HG03064 (cell line): ENCODE measurements around the gene ART1.

Experiments
- ATAC-seq: cut with Tn5 transposase; IDR thresholded peaks from one replicate; pipeline ENCODE4 v1.9.1; 2021; ENCODE audit warnings: low read depth; ENCODE audit not compliant: unreplicated experiment

The ART1 gene

GRCh38 chr11:3664032-3664630 is 19.2 kb downstream of the ART1 start:
- ATAC-seq = no peak

- ATAC-seq = no peak
Observed at GRCh38 chr11:3665336-3666022, 20.6 kb downstream of the ART1 start.

GRCh38 chr11:3666023-3666530 is 21.1 kb downstream of the ART1 start:
- no peak for ATAC-seq

GRCh38 chr11:3667149-3668035 is 22.5 kb downstream of the ART1 start:
- no peak for ATAC-seq

- no peak for ATAC-seq
Observed at GRCh38 chr11:3669128-3669527, 24.2 kb downstream of the ART1 start.

- no peak for ATAC-seq
Observed at GRCh38 chr11:3669742-3670183, 24.8 kb downstream of the ART1 start.

GRCh38 chr11:3671334-3672254 is 26.7 kb downstream of the ART1 start, which contains the start of gene CHRNA10:
TSS of gene CHRNA10 (minus strand) at chr11:3671384. CDS start at chr11:3671312, 72 bp downstream.
- ATAC-seq = no peak

- ATAC-seq = no peak
Observed at GRCh38 chr11:3674189-3674588, 29.3 kb downstream of the ART1 start.

- no peak for ATAC-seq
Observed at GRCh38 chr11:3675971-3676370, 31.0 kb downstream of the ART1 start.

GRCh38 chr11:3679077-3679476 is 34.1 kb downstream of the ART1 start:
- no peak for ATAC-seq

GRCh38 chr11:3683039-3683438 is 38.1 kb downstream of the ART1 start:
- no peak for ATAC-seq

GRCh38 chr11:3684129-3684818 is 39.3 kb downstream of the ART1 start:
- no peak for ATAC-seq

GRCh38 chr11:3684819-3685172 is 39.9 kb downstream of the ART1 start:
- no peak for ATAC-seq

- ATAC-seq = no peak
Observed at GRCh38 chr11:3685923-3686322, 41.0 kb downstream of the ART1 start.

- ATAC-seq = no peak
Observed at GRCh38 chr11:3686751-3687150, 41.8 kb downstream of the ART1 start.

GRCh38 chr11:3700410-3700809 is 55.5 kb downstream of the ART1 start:
- no peak for ATAC-seq

GRCh38 chr11:3700910-3701309 is 56.0 kb downstream of the ART1 start:
- ATAC-seq = no peak

GRCh38 chr11:3703383-3703782 is 58.5 kb downstream of the ART1 start:
- no peak for ATAC-seq

GRCh38 chr11:3707176-3707575 is 62.2 kb downstream of the ART1 start:
- ATAC-seq = no peak

GRCh38 chr11:3709977-3710376 is 65.0 kb downstream of the ART1 start:
- no peak for ATAC-seq
